Lower lobe of right lung (tissue), 2 donors: ENCODE results near the gene TLE2. TPM values are rescaled to one million over a fixed set of nuclear protein-coding genes. Genes with fewer than 3 reads are reported as not detected.
A peak's percentile ranks its signal among the peaks of the same experiment; 100 is the strongest.

Experiments
- ATAC-seq, 2 donors: fragments of 200-7000 bp; cut with Tn5 transposase; one replicate each; pipeline ENCODE4 v1.9.1; 2020 to 2022; ENCODE audit warnings: mild to moderate bottlenecking in 2 of 2, moderate library complexity in 2 of 2
- DNase-seq: peaks from one replicate; pipeline ENCODE4 v3.0.0-alpha.2; 2020
- H3K27ac ChIP-seq: fragments of 200-600 bp; one replicate; pipeline ENCODE4 v1.8.0; 2022
- H3K27me3 ChIP-seq: fragments of 200-600 bp; one replicate; pipeline ENCODE4 v1.8.0; 2022; ENCODE audit warnings: low read depth
- H3K36me3 ChIP-seq: fragments of 200-600 bp; one replicate; pipeline ENCODE4 v1.8.0; 2022; ENCODE audit warnings: mild to moderate bottlenecking
- H3K4me1 ChIP-seq: fragments of 200-600 bp; one replicate; pipeline ENCODE4 v1.8.0; 2022
- H3K4me3 ChIP-seq: fragments of 200-600 bp; one replicate; pipeline ENCODE4 v1.8.0; 2022; ENCODE audit warnings: mild to moderate bottlenecking
- H3K9me3 ChIP-seq: fragments of 200-600 bp; one replicate; pipeline ENCODE4 v1.8.0; 2022
- CTCF ChIP-seq: fragments of 200-600 bp; IDR thresholded peaks from one replicate; pipeline ENCODE4 v1.8.0; 2022; ENCODE audit warnings: antibody characterized with exemption, mild to moderate bottlenecking
- intact Hi-C: fragments of 100-400 bp; cut with DNase I; formaldehyde crosslinking; loops from one replicate; pipeline ENCODE4 v1.11.0; 2022
- total RNA-seq: library from RNA; stranded (reverse); fragmentation: NEBNext Ultra II Directional; extraction: Animal tissue kit (Norgen Biotek cat#: 25700); gene quantifications from one replicate; pipeline ENCODE4 v1.2.1, GENCODE V29; 2021
- donor health status: DM: no; HTN: yes; CAD: no; lungs with severe emphysema.

Gene TLE2
- total RNA-seq, 1 donor from 2014 or later = 42.7 TPM

GRCh38 chr19:2950286-2951124, 78.6 kb downstream of the TLE2 start:
- Histone ChIP-seq H3K27ac (peak overlapping the region; percentile 92), H3K9me3 (no peaks in the 10 kb centered on the region), H3K36me3 (no peaks in the 10 kb centered on the region), H3K4me3 (peak overlapping the region; percentile 76), H3K4me1 (peaks cover 15% of the 10 kb centered on the region), H3K27me3 (no peaks in the 10 kb centered on the region)
- intact Hi-C loops = no loop called here
- DNase-seq = peak; percentile 100
- TF ChIP-seq CTCF = no peak
- ATAC-seq = peak; percentile 96 to 97

- H3K27me3 ChIP-seq = no peaks in the 10 kb centered on the region
- peak; percentile 15 to 17 for ATAC-seq
- H3K4me1 ChIP-seq = peaks cover 17% of the 10 kb centered on the region
- TF ChIP-seq CTCF = no peak
- no peaks in the 10 kb centered on the region for H3K9me3 ChIP-seq
- DNase-seq = no peak
- H3K36me3 ChIP-seq = no peaks in the 10 kb centered on the region
- intact Hi-C loops = no loop called here
- peak overlapping the region; percentile 76 for H3K4me3 ChIP-seq
- H3K27ac ChIP-seq = peak overlapping the region; percentile 92
These were observed 79.2 kb downstream of the TLE2 start for GRCh38 chr19:2949939-2950285.

Other genes with a start within 250 kb of the TLE2 start
- 41.6 TPM for gene SGTA, start 246.0 kb downstream of the TLE2 start, total RNA-seq
- gene THOP1, start 243.8 kb downstream of the TLE2 start, total RNA-seq = 34.9 TPM
- 4.2 TPM for gene ZNF554, start 209.4 kb downstream of the TLE2 start, total RNA-seq
- gene ZNF555, start 187.8 kb downstream of the TLE2 start, total RNA-seq = 7.7 TPM
- not detected for gene ZNF556, start 161.9 kb downstream of the TLE2 start, total RNA-seq
- gene ZNF57, start 128.4 kb downstream of the TLE2 start, total RNA-seq = 5.1 TPM
- gene ZNF77, start 84.3 kb downstream of the TLE2 start, total RNA-seq = 5.3 TPM
- gene TLE6, start 51.7 kb downstream of the TLE2 start, total RNA-seq = 4.2 TPM
- gene TLE5, start 33.2 kb upstream of the TLE2 start, total RNA-seq = 413 TPM
- 60.6 TPM for gene GNA11, start 65.1 kb upstream of the TLE2 start, total RNA-seq
- 24.2 TPM for gene GNA15, start 106.8 kb upstream of the TLE2 start, total RNA-seq
- 35.7 TPM for gene S1PR4, start 149.5 kb upstream of the TLE2 start, total RNA-seq
- gene NCLN, start 156.7 kb upstream of the TLE2 start, total RNA-seq = 68.8 TPM
- gene CELF5, start 195.4 kb upstream of the TLE2 start, total RNA-seq = not detected